NCI-H345 treated with DMSO at 0.1 percent for 48 hours (cell line): ENCODE measurements around the gene FGF2.

Experiments used
- DNase-seq: peaks from one replicate; lab custom pipeline; 2025; ENCODE audit not compliant: unreplicated experiment; lab: John Stamatoyannopoulos, UW

Gene FGF2

DNA sequence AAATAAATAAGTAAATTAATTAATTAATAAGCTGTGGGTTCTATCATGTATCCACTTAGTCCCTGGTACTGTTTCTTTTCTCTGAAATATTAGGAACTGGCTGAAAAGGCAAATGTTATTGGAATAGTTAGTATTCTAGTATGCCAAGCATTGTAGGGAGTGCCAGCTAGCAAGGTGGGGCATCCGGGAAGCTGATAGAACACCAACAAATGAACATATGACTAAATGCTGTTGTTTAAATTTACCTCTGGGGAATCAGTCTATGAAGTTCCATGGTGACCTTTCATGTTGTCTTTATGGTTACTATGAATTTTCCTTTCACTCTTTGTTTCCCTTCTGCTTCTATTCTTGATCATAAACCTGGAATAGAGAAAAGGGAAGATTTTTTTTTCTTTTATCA, 63.1 kb downstream of the FGF2 start:
- DNase-seq = no peak

DNA sequence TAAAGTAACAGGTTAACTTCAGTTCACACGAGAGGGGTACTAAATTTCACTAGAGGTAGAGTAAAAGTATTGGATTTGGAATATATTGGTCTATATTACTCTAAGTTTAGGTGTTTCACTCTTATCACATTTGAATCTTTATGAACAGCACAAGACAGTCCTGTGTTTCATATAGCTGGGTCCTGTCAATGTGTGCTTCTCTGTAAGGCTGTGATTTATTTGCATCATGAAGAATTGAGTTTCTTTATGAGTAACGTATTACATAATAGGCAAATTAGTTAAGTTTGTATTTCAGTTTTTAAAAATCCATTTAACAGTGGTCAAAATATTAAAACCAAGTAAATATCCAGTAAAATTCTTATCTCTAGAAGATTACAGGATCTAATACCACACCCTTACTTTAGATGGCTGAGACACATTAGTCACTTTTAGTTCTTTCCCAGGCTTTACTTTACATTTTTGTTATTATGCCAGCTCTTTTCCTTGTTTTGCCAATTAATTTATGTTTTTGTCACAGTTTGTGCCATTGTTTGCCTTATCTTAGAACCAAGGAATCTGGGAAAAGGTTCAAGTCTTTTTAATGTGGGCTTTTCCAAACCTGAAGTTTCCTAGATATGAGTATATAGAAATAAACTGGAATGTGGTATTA, 63.6 kb downstream of the FGF2 start:
- DNase-seq = no peak

- no peak for DNase-seq
These were observed 68.2 kb downstream of the FGF2 start for GRCh38 chr4:122894827-122895226.

DNA sequence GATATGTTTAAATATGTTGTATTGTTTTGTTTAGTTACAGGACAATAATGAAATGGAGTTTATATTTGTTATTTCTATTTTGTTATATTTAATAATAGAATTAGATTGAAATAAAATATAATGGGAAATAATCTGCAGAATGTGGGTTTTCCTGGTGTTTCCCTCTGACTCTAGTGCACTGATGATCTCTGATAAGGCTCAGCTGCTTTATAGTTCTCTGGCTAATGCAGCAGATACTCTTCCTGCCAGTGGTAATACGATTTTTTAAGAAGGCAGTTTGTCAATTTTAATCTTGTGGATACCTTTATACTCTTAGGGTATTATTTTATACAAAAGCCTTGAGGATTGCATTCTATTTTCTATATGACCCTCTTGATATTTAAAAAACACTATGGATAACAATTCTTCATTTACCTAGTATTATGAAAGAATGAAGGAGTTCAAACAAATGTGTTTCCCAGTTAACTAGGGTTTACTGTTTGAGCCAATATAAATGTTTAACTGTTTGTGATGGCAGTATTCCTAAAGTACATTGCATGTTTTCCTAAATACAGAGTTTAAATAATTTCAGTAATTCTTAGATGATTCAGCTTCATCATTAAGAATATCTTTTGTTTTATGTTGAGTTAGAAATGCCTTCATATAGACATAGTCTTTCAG, 68.8 kb downstream of the FGF2 start:
- no peak for DNase-seq

DNA sequence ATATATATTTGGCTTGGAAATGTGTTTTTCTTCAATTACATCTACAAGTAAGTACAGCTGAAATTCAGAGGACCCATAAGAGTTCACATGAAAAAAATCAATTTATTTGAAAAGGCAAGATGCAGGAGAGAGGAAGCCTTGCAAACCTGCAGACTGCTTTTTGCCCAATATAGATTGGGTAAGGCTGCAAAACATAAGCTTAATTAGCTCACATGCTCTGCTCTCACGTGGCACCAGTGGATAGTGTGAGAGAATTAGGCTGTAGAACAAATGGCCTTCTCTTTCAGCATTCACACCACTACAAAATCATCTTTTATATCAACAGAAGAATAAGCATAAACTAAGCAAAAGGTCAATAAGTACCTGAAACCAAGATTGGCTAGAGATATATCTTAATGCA, 69.6 kb downstream of the FGF2 start:
- no peak for DNase-seq

GRCh38 chr4:122898370-122899150, 71.9 kb downstream of the FGF2 start:
- DNase-seq = no peak

DNA sequence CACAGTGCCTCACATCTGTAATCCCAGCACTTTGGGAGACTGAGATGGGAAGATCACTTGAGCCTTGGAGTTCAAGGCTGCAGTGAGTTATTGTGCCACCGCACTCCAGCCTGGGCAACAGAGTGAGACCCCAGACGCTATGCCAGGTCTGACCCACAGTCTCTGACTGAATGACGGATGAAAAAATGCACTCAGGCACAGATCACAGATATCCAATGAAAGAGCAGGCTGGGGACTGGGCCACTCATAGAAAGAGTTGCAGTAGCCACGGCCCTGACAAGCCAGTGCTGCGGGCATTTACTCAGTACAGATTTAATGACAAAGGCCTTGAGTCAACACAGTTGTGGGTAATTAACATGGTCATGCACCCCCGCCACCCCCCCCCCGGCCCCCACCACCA, 73.1 kb downstream of the FGF2 start:
- no peak for DNase-seq

DNA sequence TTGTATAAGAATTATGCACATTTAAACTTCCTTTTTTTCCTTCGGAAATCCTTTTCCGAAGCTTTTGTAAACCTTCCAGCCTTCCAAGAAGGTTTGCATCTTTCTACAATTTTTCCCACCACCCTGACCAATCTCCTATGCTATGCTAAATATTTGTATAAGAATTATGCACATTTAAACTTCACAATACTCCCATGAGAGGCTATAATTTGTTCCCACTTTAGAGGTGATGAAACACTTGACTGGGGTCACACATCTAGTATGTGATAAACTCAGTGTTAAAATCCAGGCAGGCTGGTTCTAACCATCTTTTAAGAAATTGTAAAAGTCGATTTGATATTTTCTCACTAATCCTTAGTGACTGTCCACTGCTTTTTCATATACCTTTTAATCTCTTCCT, 73.7 kb downstream of the FGF2 start:
- DNase-seq = no peak

GRCh38 chr4:122901247-122902010, 74.8 kb downstream of the FGF2 start:
- DNase-seq = no peak

- no peak for DNase-seq
These were observed 77.2 kb downstream of the FGF2 start for GRCh38 chr4:122903766-122904288.

DNA sequence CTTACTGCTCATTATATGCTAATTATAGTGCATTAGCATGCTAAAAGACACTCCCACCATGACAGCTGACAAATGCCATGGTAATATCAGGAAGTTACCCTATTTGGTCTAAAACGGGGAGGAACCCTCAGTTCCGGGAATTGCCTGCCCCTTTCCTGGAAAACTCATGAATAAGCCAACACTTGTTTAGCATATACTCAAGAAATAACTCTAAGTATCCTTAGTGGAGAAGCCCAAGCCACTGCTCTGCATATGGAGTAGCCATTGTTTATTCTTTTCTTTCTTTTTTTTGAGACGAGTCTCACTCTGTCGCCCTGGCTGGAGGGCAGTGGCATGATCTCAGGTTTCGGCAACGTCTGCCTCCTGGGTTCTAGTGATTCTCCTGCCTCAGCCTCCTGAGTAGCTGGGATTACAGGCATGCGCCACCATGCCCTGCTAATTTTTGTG, 80.3 kb downstream of the FGF2 start:
- no peak for DNase-seq

GRCh38 chr4:122908223-122908622, 81.6 kb downstream of the FGF2 start:
- DNase-seq = no peak

DNA sequence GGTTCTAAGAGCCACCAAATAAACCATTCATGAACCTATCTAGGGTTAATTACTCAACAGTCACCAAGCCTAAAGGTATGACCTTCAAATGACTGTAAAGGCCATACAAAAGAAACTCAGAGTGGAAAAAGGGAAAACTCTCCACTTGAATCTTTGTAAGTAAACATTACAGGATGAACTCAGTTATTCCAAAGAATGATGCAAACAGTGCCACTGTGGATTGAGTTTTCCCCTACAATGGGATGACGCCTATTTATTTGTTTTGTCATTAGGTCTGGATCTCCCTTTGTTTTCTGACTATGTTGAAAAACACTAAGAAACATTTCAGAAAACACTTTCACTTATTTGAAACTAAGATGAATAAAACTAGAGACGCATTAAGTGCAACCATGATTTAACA, 83.1 kb downstream of the FGF2 start:
- DNase-seq = no peak

- DNase-seq = no peak
These were observed 85.0 kb downstream of the FGF2 start for GRCh38 chr4:122911588-122911987.

GRCh38 chr4:122912810-122913575, 86.4 kb downstream of the FGF2 start:
- DNase-seq = no peak

GRCh38 chr4:122914292-122914904, 87.8 kb downstream of the FGF2 start:
- DNase-seq = no peak

- no peak for DNase-seq
These were observed 88.3 kb downstream of the FGF2 start for GRCh38 chr4:122914938-122915337.

GRCh38 chr4:122917731-122918130, 91.1 kb downstream of the FGF2 start:
- no peak for DNase-seq

DNA sequence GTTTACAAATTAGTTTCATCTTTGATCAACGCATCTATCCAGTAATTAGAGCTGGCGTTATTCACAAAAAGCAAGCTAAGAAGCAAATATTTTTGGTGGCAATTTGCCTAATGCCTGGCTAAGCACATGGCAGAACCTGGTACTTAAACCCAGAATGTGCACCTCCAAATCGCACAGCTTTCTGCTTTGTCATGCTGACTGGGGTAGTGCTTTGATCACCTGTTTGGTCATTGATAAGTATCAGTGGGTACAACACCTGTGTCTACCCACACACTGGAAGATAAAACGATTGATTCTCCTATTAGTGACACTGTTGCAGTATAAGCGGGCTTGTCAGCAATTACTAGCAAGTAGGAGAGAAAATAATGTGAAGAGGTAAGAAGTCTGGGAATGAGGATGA, 93.8 kb downstream of the FGF2 start:
- DNase-seq = no peak

- DNase-seq = no peak
These were observed 94.7 kb downstream of the FGF2 start for GRCh38 chr4:122921300-122921699.
